ENCODE measurements around the gene MAPRE3. TPM values are rescaled to one million over a fixed set of nuclear protein-coding genes. Genes with fewer than 3 reads are reported as not detected.

MAPRE3 gene
- total and polyA plus RNA-seq, 9 of the 15 experiments (the other 6 are each of a cell fraction or from before 2014, with no cell fraction given), result 0.70 to 43.2 (median 12.6) TPM

- TF ChIP-seq ZBTB11 (CRISPR knock-in tag; IDR thresholded peaks at IDR 0.05), result peak in 2 of 3 experiments; percentile 25 to 86; a peak in 3 of 6 replicates
- no peak; the same call in 1 of the 2 replicates for TF ChIP-seq CREB3 (tag; conservative IDR thresholded peaks at IDR 0.05; ENCODE audit: low read depth)
- TF ChIP-seq ZNF239 (CRISPR knock-in tag; IDR thresholded peaks at IDR 0.05), result no peak; the same call in 1 of the 2 replicates
- peak; percentile 28; the same call in 1 of the 2 replicates for TF ChIP-seq REST (IDR thresholded peaks at IDR 0.05; ENCODE audit: borderline replicate concordance)
- TF ChIP-seq REST (CRISPR knock-in tag; IDR thresholded peaks at IDR 0.05; ENCODE audit: low read depth), result peak; percentile 70; the same call in 1 of the 2 replicates
- TF ChIP-seq ZNF668 (CRISPR knock-in tag; IDR thresholded peaks at IDR 0.05), result no peak
- TF ChIP-seq TRIM28 (IDR thresholded peaks at IDR 0.05), result peak; percentile 26; the same call in 1 of the 2 replicates
- TF ChIP-seq TOE1 (IDR thresholded peaks at IDR 0.05; ENCODE audit: borderline replicate concordance), result peak; percentile 61
- peak; percentile 73; the same call in 1 of the 2 replicates for TF ChIP-seq TOE1 (CRISPR knock-in tag; IDR thresholded peaks at IDR 0.05; ENCODE audit: borderline replicate concordance, low read depth)
- TF ChIP-seq SREBF2 (CRISPR knock-in tag; IDR thresholded peaks at IDR 0.05), result 0 out of 2 replicates have a peak, but pooled peaks have one; percentile 52
- TF ChIP-seq MED1 (CRISPR knock-in tag; IDR thresholded peaks at IDR 0.05; ENCODE audit: borderline replicate concordance), result no peak
- TF ChIP-seq CREM (IDR thresholded peaks at IDR 0.05; ENCODE audit: low read depth), result peak; percentile 67
- TF ChIP-seq PTTG1 (tag; IDR thresholded peaks at IDR 0.05; ENCODE audit: low read depth), result no peak
These were observed 80.8 kb downstream of the MAPRE3 start, which contains the start of gene AGBL5 (continued) for GRCh38 chr2:27050996-27051901.

Measured in K562 (cell line).